ENCODE data around the gene ABLIM3. TPM values are rescaled to one million over a fixed set of nuclear protein-coding genes. Genes with fewer than 3 reads are reported as not detected.

ABLIM3 gene
- total RNA-seq, 1 donor from 2014 or later = not detected

DNA sequence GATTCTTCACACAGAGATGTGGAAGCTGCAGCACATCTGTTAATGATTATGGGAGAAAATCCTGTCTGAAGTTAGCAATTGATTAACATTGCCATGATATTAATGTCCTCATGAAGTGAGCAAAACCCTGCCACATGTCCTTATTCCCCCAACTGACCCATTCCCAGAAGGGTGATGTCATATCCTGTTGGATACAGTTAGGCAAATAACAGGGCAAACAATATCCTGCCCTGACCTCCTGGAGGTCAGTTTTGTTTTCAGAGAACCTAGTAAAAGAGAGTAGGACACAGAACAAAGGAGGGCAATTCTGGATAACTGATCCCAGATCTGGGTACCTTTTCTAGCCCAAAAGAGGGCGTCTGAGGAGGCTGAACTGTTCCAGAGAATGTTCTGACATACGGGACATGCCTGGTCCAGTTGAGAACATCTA lies 11.0 kb downstream of the ABLIM3 start:
- H3K27me3 Mint-ChIP-seq (ENCODE audit: insufficient read depth, low read depth) = no peaks in the 10 kb centered on the region
- no peaks in the 10 kb centered on the region for H3K79me2 ChIP-seq (ENCODE audit: low read depth)
- no peak overlapping the region for H3K4me3 ChIP-seq
- peaks cover 15% of the 10 kb centered on the region for H3K4me1 Mint-ChIP-seq
- no peaks in the 10 kb centered on the region for H3K27me3 ChIP-seq
- no peaks in the 10 kb centered on the region for H3K36me3 Mint-ChIP-seq
- DNase-seq (ENCODE audit: low spot score) = no peak
- H3F3A ChIP-seq (ENCODE audit: low read depth) = no peaks in the 10 kb centered on the region
- no peaks in the 10 kb centered on the region for H3K36me3 ChIP-seq
- H3K9me3 ChIP-seq (ENCODE audit: low read depth) = no peaks in the 10 kb centered on the region
- no peak overlapping the region for H3K27ac Mint-ChIP-seq
- no peak overlapping the region for H3K4me3 Mint-ChIP-seq
- H4K20me1 ChIP-seq (ENCODE audit: low read depth) = no peaks in the 10 kb centered on the region
- no peak overlapping the region for H3K27ac ChIP-seq
- H2AFZ ChIP-seq (replicated peaks) = no peak overlapping the region
- H3K9me3 Mint-ChIP-seq = no peaks in the 10 kb centered on the region
- no peaks in the 10 kb centered on the region for H3K4me1 ChIP-seq
- no peak overlapping the region for H3K9ac ChIP-seq
- no peak overlapping the region for H3K4me2 ChIP-seq
- TF ChIP-seq, protein P1, sequence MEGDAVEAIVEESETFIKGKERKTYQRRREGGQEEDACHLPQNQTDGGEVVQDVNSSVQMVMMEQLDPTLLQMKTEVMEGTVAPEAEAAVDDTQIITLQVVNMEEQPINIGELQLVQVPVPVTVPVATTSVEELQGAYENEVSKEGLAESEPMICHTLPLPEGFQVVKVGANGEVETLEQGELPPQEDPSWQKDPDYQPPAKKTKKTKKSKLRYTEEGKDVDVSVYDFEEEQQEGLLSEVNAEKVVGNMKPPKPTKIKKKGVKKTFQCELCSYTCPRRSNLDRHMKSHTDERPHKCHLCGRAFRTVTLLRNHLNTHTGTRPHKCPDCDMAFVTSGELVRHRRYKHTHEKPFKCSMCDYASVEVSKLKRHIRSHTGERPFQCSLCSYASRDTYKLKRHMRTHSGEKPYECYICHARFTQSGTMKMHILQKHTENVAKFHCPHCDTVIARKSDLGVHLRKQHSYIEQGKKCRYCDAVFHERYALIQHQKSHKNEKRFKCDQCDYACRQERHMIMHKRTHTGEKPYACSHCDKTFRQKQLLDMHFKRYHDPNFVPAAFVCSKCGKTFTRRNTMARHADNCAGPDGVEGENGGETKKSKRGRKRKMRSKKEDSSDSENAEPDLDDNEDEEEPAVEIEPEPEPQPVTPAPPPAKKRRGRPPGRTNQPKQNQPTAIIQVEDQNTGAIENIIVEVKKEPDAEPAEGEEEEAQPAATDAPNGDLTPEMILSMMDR (IDR thresholded peaks at IDR 0.05) = no peak
- no peak for TF ChIP-seq EZH2 (IDR thresholded peaks at IDR 0.05)
- no peak for TF ChIP-seq EZH2phosphoT487 (IDR thresholded peaks at IDR 0.05)

DNA sequence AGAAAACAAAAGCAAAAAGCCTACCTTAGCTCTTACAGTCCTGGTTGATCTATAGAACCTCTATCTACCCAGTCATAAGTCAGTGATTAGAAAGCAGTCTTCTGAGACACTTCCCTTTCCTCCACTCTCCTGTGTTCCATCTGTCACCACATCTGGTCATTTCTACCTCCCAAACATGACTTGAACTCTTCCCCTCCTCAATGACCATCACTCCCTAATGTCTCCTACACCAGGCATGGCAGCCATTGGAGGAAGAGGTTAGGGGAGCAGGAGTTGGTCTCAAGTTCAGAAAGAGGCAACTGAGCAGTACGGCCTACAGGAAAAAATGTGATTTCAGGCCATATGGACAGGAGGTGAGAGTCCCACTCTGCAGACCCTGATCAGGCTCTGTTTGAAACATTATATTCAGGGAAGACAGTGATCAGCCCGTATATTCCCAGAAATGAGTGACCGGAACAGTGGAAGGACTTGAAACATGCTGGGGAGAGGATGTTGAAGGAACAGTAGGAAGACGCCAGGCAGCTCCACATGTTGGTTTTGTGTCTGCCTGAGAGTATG lies 12.0 kb downstream of the ABLIM3 start:
- TF ChIP-seq EZH2 (IDR thresholded peaks at IDR 0.05) (no peak), EZH2phosphoT487 (IDR thresholded peaks at IDR 0.05) (no peak)
- TF ChIP-seq, protein P1 (IDR thresholded peaks at IDR 0.05) = no peak
- no peaks in the 10 kb centered on the region for H4K20me1 ChIP-seq (ENCODE audit: low read depth)
- Mint-ChIP-seq H3K9me3 (no peaks in the 10 kb centered on the region), H3K4me3 (no peak overlapping the region), H3K36me3 (no peaks in the 10 kb centered on the region), H3K27me3 (ENCODE audit: insufficient read depth, low read depth) (no peaks in the 10 kb centered on the region), H3K4me1 (peaks cover 15% of the 10 kb centered on the region), H3K27ac (no peak overlapping the region)
- no peak overlapping the region for H3K4me3 ChIP-seq
- no peaks in the 10 kb centered on the region for H3K79me2 ChIP-seq (ENCODE audit: low read depth)
- no peak for DNase-seq (ENCODE audit: low spot score)
- no peaks in the 10 kb centered on the region for H3K9me3 ChIP-seq (ENCODE audit: low read depth)
- no peaks in the 10 kb centered on the region for H3F3A ChIP-seq (ENCODE audit: low read depth)
- H3K9ac ChIP-seq = no peak overlapping the region
- H3K27me3 ChIP-seq = no peaks in the 10 kb centered on the region
- H3K4me1 ChIP-seq = no peaks in the 10 kb centered on the region
- H2AFZ ChIP-seq (replicated peaks) = no peak overlapping the region
- H3K4me2 ChIP-seq = no peak overlapping the region
- H3K36me3 ChIP-seq = no peaks in the 10 kb centered on the region
- H3K27ac ChIP-seq = no peak overlapping the region

DNA sequence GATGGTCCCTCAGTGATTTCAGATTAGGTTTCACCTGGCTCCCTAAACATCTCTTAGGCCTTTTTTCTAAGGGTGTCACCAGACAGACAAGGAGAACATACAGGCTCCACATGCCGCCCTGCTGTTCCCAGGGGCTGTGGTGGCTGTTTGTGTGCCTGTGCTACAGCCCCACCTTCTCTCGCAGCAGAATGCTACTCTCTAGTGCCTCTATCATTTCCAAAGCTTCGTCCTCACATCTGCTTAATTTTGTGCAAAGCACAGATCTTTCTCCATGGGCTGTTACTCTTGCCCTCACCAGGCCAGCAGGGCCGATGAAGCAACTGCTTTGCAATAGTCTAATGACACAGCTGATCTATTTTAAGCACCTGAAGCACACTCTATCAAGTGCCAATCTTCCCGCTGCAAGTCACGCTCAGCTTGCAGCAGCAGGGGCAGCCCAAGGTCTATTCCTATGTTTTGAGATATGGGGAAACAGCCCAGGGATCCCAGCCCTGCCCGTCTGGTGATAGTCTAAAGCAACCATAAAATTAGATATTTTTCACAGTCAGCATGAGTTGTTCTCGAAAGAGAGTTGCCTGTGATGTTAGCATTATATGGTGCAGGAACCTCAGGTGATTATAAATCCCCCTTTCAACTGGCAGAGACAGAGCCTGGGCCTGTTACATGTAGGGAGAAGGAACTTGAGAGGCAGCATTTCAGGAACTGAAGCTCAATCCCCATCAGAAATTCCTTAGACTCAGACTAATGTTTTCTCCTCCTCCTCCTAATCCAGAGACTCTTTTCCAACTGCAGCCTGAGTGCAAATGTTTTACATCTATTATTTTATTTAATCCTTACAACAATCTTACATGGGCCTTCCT lies 12.7 kb downstream of the ABLIM3 start:
- Mint-ChIP-seq H3K4me3 (no peak overlapping the region), H3K27me3 (ENCODE audit: insufficient read depth, low read depth) (no peaks in the 10 kb centered on the region), H3K4me1 (peaks cover 15% of the 10 kb centered on the region), H3K9me3 (no peaks in the 10 kb centered on the region), H3K27ac (no peak overlapping the region), H3K36me3 (no peaks in the 10 kb centered on the region)
- Histone ChIP-seq H3K79me2 (ENCODE audit: low read depth) (no peaks in the 10 kb centered on the region), H3K36me3 (no peaks in the 10 kb centered on the region), H3K4me1 (no peaks in the 10 kb centered on the region), H3K9ac (no peak overlapping the region), H3K9me3 (ENCODE audit: low read depth) (no peaks in the 10 kb centered on the region), H3K4me2 (no peak overlapping the region), H3K27me3 (no peaks in the 10 kb centered on the region), H3K4me3 (no peak overlapping the region), H2AFZ (replicated peaks) (no peak overlapping the region), H4K20me1 (ENCODE audit: low read depth) (no peaks in the 10 kb centered on the region), H3K27ac (no peak overlapping the region), H3F3A (ENCODE audit: low read depth) (no peaks in the 10 kb centered on the region)
- TF ChIP-seq, protein P1 (IDR thresholded peaks at IDR 0.05) = no peak
- TF ChIP-seq EZH2 (IDR thresholded peaks at IDR 0.05) (no peak), EZH2phosphoT487 (IDR thresholded peaks at IDR 0.05) (no peak)
- no peak for DNase-seq (ENCODE audit: low spot score)
